ENCODE results near the gene TAOK1.

DNA sequence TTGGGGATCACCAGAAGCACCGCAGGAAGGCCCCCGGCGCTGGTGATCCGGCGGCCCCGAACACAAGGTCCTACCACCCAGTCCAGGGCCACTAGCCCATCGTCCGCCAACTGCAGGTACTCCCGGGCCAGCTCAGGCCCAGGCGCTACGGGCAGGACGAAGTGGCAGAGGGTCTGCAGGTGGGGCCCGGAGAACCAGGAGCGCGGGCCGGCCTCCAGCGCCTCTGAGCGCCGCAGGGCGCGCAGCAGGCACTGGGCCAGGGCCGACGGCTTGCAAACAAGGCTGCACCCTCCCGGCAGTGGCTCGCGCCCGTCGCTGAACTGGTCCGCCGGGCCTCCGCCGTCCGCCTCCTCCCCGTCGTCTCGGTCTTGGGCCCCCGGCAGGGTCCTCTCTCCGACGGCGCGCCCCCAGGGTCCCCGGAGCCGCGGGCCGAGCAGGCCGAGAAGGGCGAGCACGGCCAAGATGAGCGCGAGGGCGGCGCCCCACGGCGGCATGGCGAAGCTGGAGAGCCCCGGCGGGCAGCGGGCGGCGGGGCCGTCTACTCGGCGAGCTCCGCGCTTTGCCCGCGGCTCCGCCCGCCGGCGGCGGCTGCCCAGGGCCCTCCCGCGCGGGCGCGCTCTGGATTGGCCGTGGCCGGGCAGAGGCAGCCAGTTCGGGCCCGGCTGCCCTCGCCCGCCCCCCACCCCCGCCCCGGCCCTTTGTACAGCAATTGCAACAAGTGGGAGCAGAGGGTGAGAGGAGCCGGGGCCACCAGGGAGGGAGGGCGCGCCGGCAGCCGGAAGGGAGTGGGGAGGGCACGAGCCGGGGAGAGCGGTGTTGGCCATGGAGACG lies 176.5 kb downstream of the TAOK1 start, which contains the start of gene ABHD15:
- TF ChIP-seq, protein P1, sequence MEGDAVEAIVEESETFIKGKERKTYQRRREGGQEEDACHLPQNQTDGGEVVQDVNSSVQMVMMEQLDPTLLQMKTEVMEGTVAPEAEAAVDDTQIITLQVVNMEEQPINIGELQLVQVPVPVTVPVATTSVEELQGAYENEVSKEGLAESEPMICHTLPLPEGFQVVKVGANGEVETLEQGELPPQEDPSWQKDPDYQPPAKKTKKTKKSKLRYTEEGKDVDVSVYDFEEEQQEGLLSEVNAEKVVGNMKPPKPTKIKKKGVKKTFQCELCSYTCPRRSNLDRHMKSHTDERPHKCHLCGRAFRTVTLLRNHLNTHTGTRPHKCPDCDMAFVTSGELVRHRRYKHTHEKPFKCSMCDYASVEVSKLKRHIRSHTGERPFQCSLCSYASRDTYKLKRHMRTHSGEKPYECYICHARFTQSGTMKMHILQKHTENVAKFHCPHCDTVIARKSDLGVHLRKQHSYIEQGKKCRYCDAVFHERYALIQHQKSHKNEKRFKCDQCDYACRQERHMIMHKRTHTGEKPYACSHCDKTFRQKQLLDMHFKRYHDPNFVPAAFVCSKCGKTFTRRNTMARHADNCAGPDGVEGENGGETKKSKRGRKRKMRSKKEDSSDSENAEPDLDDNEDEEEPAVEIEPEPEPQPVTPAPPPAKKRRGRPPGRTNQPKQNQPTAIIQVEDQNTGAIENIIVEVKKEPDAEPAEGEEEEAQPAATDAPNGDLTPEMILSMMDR (IDR thresholded peaks at IDR 0.05): no peak
- no peak for TF ChIP-seq POLR2A (IDR thresholded peaks at IDR 0.05)
